Measurements from ENCODE around the gene ACADS. TPM values are rescaled to one million over a fixed set of nuclear protein-coding genes. Genes with fewer than 3 reads are reported as not detected.

ACADS gene
- total and polyA plus RNA-seq, 2 of the 8 experiments (the other 6 are each of a cell fraction or from before 2014, with no cell fraction given): 4.9 to 7.5 TPM

- TF ChIP-seq SIX5 (IDR thresholded peaks at IDR 0.05; ENCODE audit: low read depth, low read length) (no peak), RFX5 (IDR thresholded peaks at IDR 0.05; ENCODE audit: borderline replicate concordance, low read depth, low read length) (no peak), KDM1A (IDR thresholded peaks at IDR 0.05; ENCODE audit: borderline replicate concordance, low read length) (no peak), SUZ12 (IDR thresholded peaks at IDR 0.05; ENCODE audit: low read length) (no peak), KDM5A (IDR thresholded peaks at IDR 0.05; ENCODE audit: low read length) (no peak), HDAC6 (IDR thresholded peaks at IDR 0.05; ENCODE audit: low read depth, low read length) (no peak)
- TF ChIP-seq, protein P1, sequence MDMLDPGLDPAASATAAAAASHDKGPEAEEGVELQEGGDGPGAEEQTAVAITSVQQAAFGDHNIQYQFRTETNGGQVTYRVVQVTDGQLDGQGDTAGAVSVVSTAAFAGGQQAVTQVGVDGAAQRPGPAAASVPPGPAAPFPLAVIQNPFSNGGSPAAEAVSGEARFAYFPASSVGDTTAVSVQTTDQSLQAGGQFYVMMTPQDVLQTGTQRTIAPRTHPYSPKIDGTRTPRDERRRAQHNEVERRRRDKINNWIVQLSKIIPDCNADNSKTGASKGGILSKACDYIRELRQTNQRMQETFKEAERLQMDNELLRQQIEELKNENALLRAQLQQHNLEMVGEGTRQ (IDR thresholded peaks at IDR 0.05; ENCODE audit: low read length): no peak
Measured at GRCh38 chr12:120739031-120739762, 13.6 kb downstream of the ACADS start (continued).
